ENCODE measurements around the gene HOXA10. TPM values are rescaled to one million over a fixed set of nuclear protein-coding genes. Genes with fewer than 3 reads are reported as not detected.

HOXA10 gene
- total RNA-seq, 2 experiments from 2014 or later = not detected

DNA sequence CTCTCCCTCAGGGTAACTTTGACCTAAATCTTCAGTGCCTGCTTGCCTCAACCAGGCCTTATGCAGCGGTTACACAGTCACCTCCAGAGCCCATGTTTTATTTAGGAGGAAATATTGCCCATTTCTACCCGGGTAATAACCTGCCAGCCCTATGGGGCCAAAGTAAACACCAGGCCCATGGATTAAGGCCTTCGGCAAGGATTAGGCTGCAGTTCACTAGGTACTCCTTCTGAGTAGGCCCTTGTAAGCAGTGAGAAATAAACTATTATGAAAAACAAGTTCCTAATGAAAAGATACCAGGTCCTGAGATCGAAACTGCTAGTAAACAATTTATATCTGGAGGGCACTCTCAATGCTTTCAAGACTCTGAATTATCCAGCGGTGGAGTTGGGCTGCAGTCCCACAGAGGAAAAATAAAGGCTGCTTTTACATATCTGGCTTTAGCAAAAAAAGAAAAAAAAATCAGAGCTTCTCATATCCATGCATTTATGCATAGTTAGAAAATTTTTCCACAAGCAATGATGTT, 3.7 kb upstream of the HOXA10 start:
- H3K36me3 Mint-ChIP-seq (ENCODE audit: low read depth) = no peaks in the 10 kb centered on the region
- no peaks in the 10 kb centered on the region for H3K9me3 Mint-ChIP-seq
- no peak overlapping the region for H3K4me3 Mint-ChIP-seq
- H3K4me1 Mint-ChIP-seq = peaks cover 9% of the 10 kb centered on the region
- H3K27ac Mint-ChIP-seq = no peak overlapping the region
- peaks cover 67% of the 10 kb centered on the region for H3K27me3 Mint-ChIP-seq
- POLR2A ChIA-PET = no interaction called here
- CTCF ChIA-PET = interaction anchor here (1.0 kb wide), 1 partner anchor 27 kb away, joined by 3 read pairs; no protein-coding TSS in a partner anchor
- no peak for DNase-seq

DNA sequence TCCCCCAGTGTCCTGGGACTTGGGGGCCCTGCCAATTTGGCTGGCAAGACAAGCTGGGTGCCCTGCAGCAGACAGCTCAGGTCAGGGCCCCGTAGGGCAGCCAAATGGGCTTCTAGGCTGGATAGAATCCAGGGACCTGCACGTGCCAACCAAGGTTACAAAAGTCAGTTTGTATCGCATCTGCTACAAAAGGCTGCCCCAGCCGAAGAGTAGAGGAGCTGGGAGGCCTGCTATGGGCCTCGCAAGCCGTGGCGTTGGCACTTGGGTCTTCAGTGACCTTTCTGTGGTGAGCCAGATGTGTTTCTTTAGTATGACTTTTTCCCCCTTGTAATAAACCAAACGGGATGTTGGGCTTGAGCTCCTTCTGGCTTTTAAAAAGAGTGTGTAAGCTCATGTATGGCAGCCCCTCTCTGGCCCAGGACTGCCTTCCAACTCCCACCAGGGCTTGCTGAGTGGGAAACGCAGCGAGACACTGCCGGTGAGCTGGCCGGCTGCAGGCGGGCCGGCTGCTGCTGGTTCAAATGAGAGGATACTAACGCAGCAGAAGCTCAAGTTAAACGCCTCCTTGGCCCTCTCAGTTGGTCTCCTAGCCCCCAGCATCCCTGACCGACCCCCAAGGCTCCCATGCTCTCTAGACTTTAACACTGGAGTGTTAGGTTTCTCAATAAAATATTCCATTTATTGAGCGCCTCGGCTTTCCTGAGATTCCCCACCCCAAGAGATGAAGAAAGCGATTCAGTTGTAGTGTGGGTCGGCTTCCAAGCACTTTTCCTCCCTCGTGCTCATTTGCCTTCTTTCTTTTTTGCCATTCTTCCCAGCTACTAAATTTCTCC, 3.1 kb upstream of the HOXA10 start:
- Mint-ChIP-seq H3K27me3 (peaks cover 65% of the 10 kb centered on the region), H3K4me3 (no peak overlapping the region), H3K9me3 (no peaks in the 10 kb centered on the region), H3K27ac (no peak overlapping the region), H3K36me3 (ENCODE audit: low read depth) (no peaks in the 10 kb centered on the region), H3K4me1 (peaks cover 12% of the 10 kb centered on the region)
- CTCF ChIA-PET = interaction anchor here (1.0 kb wide), 2 partner anchors 16 to 26 kb away, joined by 3 to 5 read pairs; no protein-coding TSS in a partner anchor
- POLR2A ChIA-PET = no interaction called here
- DNase-seq = no peak

DNA sequence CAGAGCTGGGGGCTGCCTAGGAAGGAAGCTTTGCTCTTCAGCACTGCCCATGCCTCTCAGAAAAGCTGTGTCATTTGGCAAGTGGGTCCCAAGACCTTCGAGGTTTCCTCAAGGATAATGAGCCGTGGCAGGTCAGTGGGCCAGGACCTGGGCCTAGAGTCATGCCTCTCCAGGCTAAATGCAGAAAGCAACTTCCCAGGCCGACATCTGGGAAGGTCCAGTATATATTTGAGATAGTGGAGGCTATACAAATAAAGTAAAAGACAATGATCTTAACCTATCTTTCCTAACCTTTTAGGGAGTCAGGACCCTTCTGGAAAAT, 2.4 kb upstream of the HOXA10 start:
- POLR2A ChIA-PET = no interaction called here
- peaks cover 13% of the 10 kb centered on the region for H3K4me1 Mint-ChIP-seq
- H3K9me3 Mint-ChIP-seq = no peaks in the 10 kb centered on the region
- H3K4me3 Mint-ChIP-seq = no peak overlapping the region
- peaks cover 69% of the 10 kb centered on the region for H3K27me3 Mint-ChIP-seq
- peaks cover 4% of the 10 kb centered on the region for H3K36me3 Mint-ChIP-seq (ENCODE audit: low read depth)
- DNase-seq = no peak
- CTCF ChIA-PET = interaction anchor here (0.6 to 1.0 kb wide), 2 partner anchors 16 to 19 kb away, joined by 3 to 5 read pairs; no protein-coding TSS in a partner anchor
- no peak overlapping the region for H3K27ac Mint-ChIP-seq

DNA sequence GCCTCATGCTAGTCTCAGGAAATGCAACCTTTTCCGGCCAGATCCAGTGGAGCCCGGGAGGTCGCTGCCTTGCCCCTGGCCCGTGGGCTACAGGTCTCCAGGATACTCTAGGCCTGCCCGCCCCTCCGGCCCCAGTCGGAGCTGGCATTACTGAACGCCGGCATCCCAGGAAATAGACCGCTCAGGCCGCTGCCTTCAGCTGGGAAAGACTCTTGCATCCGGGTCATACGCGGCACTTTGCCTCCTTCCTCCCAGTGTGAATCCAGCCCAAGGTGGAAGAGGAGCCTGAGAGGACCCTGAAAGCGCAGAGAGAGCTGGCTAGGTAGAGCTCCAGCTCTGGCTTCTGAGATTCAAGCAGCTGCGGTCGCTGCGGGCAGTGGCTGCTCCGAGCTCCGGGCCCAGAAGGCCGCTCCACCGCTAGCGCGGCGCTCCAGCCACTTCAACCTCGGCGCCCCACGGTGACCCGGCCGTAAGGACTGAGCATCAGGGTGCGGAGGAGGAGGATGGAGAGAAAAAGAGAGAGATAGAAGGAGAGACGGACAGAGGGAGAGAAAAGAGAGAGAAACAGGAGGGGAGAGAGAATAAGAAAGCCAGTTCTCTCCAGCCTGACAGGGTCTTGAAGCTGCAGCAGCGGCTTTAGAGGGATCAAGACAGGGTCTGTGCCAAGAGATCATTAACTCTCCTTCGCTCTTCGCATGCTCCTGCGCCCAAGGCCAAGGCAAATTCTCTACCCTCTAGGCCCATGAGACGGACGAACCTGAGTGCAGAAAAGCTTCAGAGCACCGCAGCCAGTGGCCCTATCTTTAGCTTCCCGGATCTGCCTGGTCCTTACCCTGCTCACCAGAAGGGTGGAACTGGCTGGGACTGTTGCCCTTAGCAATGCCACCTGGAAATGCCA, 1.8 kb upstream of the HOXA10 start:
- H3K36me3 Mint-ChIP-seq (ENCODE audit: low read depth) = peaks cover 5% of the 10 kb centered on the region
- no peak overlapping the region for H3K4me3 Mint-ChIP-seq
- ChIA-PET POLR2A (no interaction called here), CTCF (interaction anchor here (0.6 to 1.0 kb wide), 2 partner anchors 15 to 20 kb away, joined by 3 to 5 read pairs; no protein-coding TSS in a partner anchor)
- peaks cover 13% of the 10 kb centered on the region for H3K4me1 Mint-ChIP-seq
- no peak overlapping the region for H3K27ac Mint-ChIP-seq
- peaks cover 69% of the 10 kb centered on the region for H3K27me3 Mint-ChIP-seq
- H3K9me3 Mint-ChIP-seq = no peaks in the 10 kb centered on the region
- no peak for DNase-seq

DNA sequence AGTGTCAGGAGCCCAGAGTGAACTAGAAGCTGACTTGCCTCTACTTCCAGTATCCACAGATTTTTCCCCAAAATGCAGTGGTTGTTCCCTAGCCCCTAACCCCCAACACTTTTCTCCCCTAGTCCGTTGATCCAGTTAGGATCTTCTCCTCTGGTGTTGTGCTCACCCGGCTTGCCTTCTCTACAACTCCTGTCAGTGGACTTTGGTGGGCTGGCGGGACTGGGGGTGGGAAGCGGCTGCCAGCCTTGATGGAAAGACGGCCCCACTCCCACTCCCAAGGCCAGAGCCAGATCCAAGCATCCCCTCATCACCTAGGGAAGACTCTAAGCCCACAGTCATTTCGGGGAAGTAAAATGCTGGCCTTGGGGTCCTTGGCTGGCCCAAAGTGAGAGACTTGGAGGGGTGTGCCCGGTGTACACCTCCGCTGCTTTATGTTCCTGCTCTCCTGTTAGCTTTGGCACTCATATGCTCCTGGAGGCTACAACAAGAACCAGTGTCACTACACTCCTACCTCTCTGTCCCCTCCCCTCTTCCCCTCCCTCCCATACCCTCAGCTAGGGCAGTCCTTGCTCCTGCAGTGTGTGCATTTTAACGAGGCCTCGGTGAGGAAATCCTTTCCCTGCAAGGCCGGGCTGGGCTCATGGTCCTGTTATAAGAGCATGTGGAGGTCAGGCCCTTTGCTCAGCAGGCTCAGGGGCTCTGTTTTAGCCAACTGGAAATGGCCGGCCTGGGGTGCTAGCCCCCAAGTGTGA, 930 bp upstream of the HOXA10 start:
- ChIA-PET POLR2A (no interaction called here), CTCF (interaction anchor here (0.8 to 1.0 kb wide), 2 partner anchors 9 to 36 kb away, joined by 3 read pairs; no protein-coding TSS in a partner anchor)
- Mint-ChIP-seq H3K27ac (peak overlapping the region; percentile 69), H3K9me3 (no peaks in the 10 kb centered on the region), H3K36me3 (ENCODE audit: low read depth) (peaks cover 5% of the 10 kb centered on the region), H3K4me1 (peaks cover 12% of the 10 kb centered on the region), H3K27me3 (peaks cover 71% of the 10 kb centered on the region), H3K4me3 (no peak overlapping the region)
- no peak for DNase-seq

- H3K9me3 Mint-ChIP-seq = no peaks in the 10 kb centered on the region
- DNase-seq = no peak
- no peak overlapping the region for H3K27ac Mint-ChIP-seq
- peaks cover 8% of the 10 kb centered on the region for H3K36me3 Mint-ChIP-seq (ENCODE audit: low read depth)
- H3K27me3 Mint-ChIP-seq = peaks cover 67% of the 10 kb centered on the region
- H3K4me1 Mint-ChIP-seq = peaks cover 8% of the 10 kb centered on the region
- H3K4me3 Mint-ChIP-seq = no peak overlapping the region
- ChIA-PET POLR2A (no interaction called here), CTCF (interaction anchor here (0.6 to 1.9 kb wide), 5 partner anchors 10 to 23 kb away, joined by 3 to 7 read pairs (median 4); partner anchors contain the start of gene HOXA11)
Measured at GRCh38 chr7:27173511-27173955, 587 bp downstream of the HOXA10 start.

DNA sequence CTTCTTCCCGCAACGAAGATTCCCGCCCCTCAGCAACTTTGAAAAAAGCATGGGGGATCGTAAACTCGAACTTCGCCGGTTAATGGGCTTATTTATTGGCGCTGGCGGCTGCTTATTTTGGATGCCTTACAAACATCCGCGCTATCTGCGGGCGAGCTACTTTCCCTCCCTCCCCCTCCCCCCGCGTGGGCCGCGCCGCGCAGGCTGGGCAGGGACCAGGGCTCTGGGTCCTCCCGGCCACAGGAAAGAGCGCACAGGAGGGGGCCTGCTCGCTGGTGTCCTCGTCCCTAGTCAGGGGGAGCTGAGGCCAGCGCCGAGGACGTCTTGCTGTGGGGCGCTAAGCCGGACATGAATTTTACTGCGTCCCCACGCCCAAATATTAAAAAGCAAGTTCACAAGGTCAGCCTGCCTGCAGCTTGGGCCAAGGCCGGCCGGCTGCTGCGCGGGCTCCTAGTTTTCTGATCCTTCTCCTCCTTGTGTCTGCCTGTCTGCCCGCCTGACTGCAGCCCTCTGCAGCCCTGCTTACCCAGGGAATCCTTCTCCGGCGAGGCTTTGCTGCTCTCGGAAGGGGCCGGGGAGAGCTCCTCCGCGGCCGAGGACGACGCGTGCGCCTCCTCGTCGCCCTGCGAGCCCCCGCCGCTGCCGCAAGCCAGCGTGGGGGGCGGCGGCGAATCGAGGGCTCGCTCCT, 1.2 kb downstream of the HOXA10 start:
- H3K36me3 Mint-ChIP-seq (ENCODE audit: low read depth) = peaks cover 8% of the 10 kb centered on the region
- DNase-seq = no peak
- H3K27ac Mint-ChIP-seq = no peak overlapping the region
- H3K27me3 Mint-ChIP-seq = peaks cover 68% of the 10 kb centered on the region
- no peaks in the 10 kb centered on the region for H3K9me3 Mint-ChIP-seq
- ChIA-PET POLR2A (interaction anchor here (0.8 kb wide), 1 partner anchor 22 kb away, joined by 3 read pairs; no protein-coding TSS in a partner anchor), CTCF (interaction anchor here (1.0 to 1.9 kb wide), 4 partner anchors 11 to 22 kb away, joined by 3 to 7 read pairs (median 4); no protein-coding TSS in a partner anchor)
- peaks cover 8% of the 10 kb centered on the region for H3K4me1 Mint-ChIP-seq
- H3K4me3 Mint-ChIP-seq = no peak overlapping the region

- H3K4me3 Mint-ChIP-seq = peak overlapping the region; percentile 37
- no peaks in the 10 kb centered on the region for H3K9me3 Mint-ChIP-seq
- POLR2A ChIA-PET = interaction anchor here (0.8 kb wide), 1 partner anchor 21 kb away, joined by 3 read pairs; no protein-coding TSS in a partner anchor
- CTCF ChIA-PET = interaction anchor here (0.9 to 1.9 kb wide), 4 partner anchors 10 to 83 kb away, joined by 3 to 7 read pairs (median 4); no protein-coding TSS in a partner anchor
- DNase-seq = no peak
- peaks cover 68% of the 10 kb centered on the region for H3K27me3 Mint-ChIP-seq
- H3K27ac Mint-ChIP-seq = peak overlapping the region; percentile 51
- peaks cover 8% of the 10 kb centered on the region for H3K4me1 Mint-ChIP-seq
- peaks cover 8% of the 10 kb centered on the region for H3K36me3 Mint-ChIP-seq (ENCODE audit: low read depth)
Measured at GRCh38 chr7:27172315-27172774, 1.8 kb downstream of the HOXA10 start.

GRCh38 chr7:27171637-27172314, 2.3 kb downstream of the HOXA10 start:
- Mint-ChIP-seq H3K27me3 (peaks cover 69% of the 10 kb centered on the region), H3K9me3 (no peaks in the 10 kb centered on the region), H3K27ac (peak overlapping the region; percentile 77), H3K4me1 (peaks cover 8% of the 10 kb centered on the region), H3K4me3 (no peak overlapping the region), H3K36me3 (ENCODE audit: low read depth) (peaks cover 8% of the 10 kb centered on the region)
- POLR2A ChIA-PET = interaction anchor here (0.8 kb wide), 1 partner anchor 21 kb away, joined by 3 read pairs; no protein-coding TSS in a partner anchor
- DNase-seq = no peak
- CTCF ChIA-PET = interaction anchor here (0.9 to 1.9 kb wide), 3 partner anchors 14 to 84 kb away, joined by 3 to 7 read pairs (median 3); no protein-coding TSS in a partner anchor

DNA sequence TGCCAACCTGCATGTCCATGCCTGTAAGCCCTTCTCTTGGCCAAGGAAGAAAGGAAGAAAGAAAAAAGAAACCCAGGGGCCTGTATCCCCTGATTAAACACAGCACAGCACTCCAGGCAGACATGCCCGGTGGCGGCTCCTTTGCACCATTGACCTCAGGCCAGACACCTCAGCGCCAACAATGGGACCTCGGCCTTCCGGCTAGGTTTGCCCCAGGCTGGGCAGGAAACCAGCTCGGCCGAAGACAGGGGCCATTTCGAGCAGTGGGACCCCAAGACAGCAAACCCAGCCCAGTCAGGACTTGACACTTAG, 2.8 kb downstream of the HOXA10 start:
- POLR2A ChIA-PET = no interaction called here
- Mint-ChIP-seq H3K4me3 (no peak overlapping the region), H3K36me3 (ENCODE audit: low read depth) (peaks cover 8% of the 10 kb centered on the region), H3K9me3 (no peaks in the 10 kb centered on the region), H3K27me3 (peaks cover 67% of the 10 kb centered on the region), H3K4me1 (peaks cover 8% of the 10 kb centered on the region), H3K27ac (peak overlapping the region; percentile 39)
- DNase-seq = no peak
- CTCF ChIA-PET = interaction anchor here (0.8 to 1.1 kb wide), 2 partner anchors 11 to 15 kb away, joined by 3 read pairs; no protein-coding TSS in a partner anchor
